Keratinocyte (primary cell): ENCODE measurements around the gene RAB11FIP4.

Experiments used
- CTCF ChIP-seq, 3 experiments: IDR thresholded peaks in 1 of 3; conservative IDR thresholded peaks in 1 of 3; optimal IDR thresholded peaks in 1 of 3; 2 replicates in 2 of 3; 3 replicates in 1 of 3; pipeline versions ENCODE3 to v1.5.1; 2011; ENCODE audit warnings: low read length in 3 of 3, mild to moderate bottlenecking in 3 of 3, moderate library complexity in 2 of 3, control low read depth in 1 of 3, inconsistent platforms in 1 of 3; ENCODE audit not compliant: insufficient read depth in 2 of 3; ENCODE audit errors: extremely low read depth in 1 of 3
- EZH2 ChIP-seq: IDR thresholded peaks from one replicate; pipeline ENCODE4 v1.6.1; 2012; ENCODE audit warnings: inconsistent platforms, mild to moderate bottlenecking, low read length, moderate library complexity

- TF ChIP-seq CTCF (optimal IDR thresholded peaks at IDR 0.05 in 1 of 3, IDR thresholded peaks at IDR 0.05 in 1 of 3, conservative IDR thresholded peaks at IDR 0.05 in 1 of 3; ENCODE audit: extremely low read depth in 1 of 3, insufficient read depth in 2 of 3, low read length in 3 of 3), result no peak
- no peak for TF ChIP-seq EZH2
Measured at GRCh38 chr17:31442276-31442675, 50.8 kb downstream of the RAB11FIP4 start.
